Stomach (tissue), 4 donors: ENCODE results near the gene FOXO3.

Source experiments
- CTCF ChIP-seq, 7 experiments: fragments of 450-650 bp in 4 of 7; fragments of 200-600 bp in 3 of 7; sonication (generic) in 3 of 7; IDR thresholded peaks; one replicate each; pipeline ENCODE4 v1.5.1; 2016 to 2019; ENCODE audit warnings: antibody characterized with exemption in 7 of 7, control low read depth in 2 of 7, mild to moderate bottlenecking in 1 of 7
- EP300 ChIP-seq: sonication (generic); formaldehyde crosslinking; IDR thresholded peaks from one replicate; pipeline ENCODE4 v1.6.1; 2017; ENCODE audit warnings: antibody characterized with exemption

- TF ChIP-seq CTCF (IDR thresholded peaks at IDR 0.05), result no peak
- no peak for TF ChIP-seq EP300
Observed at GRCh38 chr6:108671175-108671574, 110.5 kb downstream of the FOXO3 start.
